Fibroblast of lung (primary cell): ENCODE measurements around the gene CX3CR1.

Source experiments
- CTCF ChIP-seq, 2 donors: IDR thresholded peaks in 1 of 2; conservative IDR thresholded peaks in 1 of 2; 1 replicate in 1 of 2; 2 replicates in 1 of 2; pipeline ENCODE4 v1.5.1; 2011 to 2012; ENCODE audit warnings: low read length in 2 of 2, control low read depth in 1 of 2, inconsistent platforms in 1 of 2, low read depth in 1 of 2, mild to moderate bottlenecking in 1 of 2
- EZH2 ChIP-seq: IDR thresholded peaks from 2 replicates; pipeline ENCODE4 v1.5.1; 2012; ENCODE audit warnings: low read length, control low read depth, mild to moderate bottlenecking; ENCODE audit errors: missing control alignments

GRCh38 chr3:39278616-39278935 is 1.3 kb downstream of the CX3CR1 start:
- TF ChIP-seq CTCF (conservative IDR thresholded peaks at IDR 0.05 in 1 of 2, IDR thresholded peaks at IDR 0.05 in 1 of 2; ENCODE audit: low read depth in 1 of 2, low read length in 2 of 2) (no peak), EZH2 (no peak)
